HG03039 (cell line): Measurements from ENCODE around the gene CTAGE1.

Experiments
- ATAC-seq: cut with Tn5 transposase; IDR thresholded peaks from one replicate; pipeline ENCODE4 v1.9.1; 2021; ENCODE audit warnings: mild to moderate bottlenecking, moderate library complexity; ENCODE audit not compliant: unreplicated experiment

Gene CTAGE1

DNA sequence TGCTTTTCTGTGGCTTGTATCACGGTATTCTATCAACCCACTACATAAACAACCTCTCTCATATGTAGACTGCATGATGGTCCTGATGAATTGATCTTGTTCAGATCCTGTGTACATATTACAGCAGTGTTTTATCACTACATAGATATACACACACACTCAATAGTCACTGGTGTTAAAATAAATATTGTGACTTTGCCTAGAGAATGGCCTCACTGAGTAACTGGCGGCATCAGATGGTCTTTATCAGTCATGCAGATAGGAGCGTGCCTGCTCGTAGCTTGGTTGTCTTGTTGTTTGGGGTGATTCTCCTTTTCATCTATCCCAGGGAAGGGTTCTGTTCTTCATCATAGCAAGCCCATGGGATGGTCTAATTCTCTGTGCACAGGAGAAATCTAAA, 18.4 kb upstream of the CTAGE1 start:
- no peak for ATAC-seq

DNA sequence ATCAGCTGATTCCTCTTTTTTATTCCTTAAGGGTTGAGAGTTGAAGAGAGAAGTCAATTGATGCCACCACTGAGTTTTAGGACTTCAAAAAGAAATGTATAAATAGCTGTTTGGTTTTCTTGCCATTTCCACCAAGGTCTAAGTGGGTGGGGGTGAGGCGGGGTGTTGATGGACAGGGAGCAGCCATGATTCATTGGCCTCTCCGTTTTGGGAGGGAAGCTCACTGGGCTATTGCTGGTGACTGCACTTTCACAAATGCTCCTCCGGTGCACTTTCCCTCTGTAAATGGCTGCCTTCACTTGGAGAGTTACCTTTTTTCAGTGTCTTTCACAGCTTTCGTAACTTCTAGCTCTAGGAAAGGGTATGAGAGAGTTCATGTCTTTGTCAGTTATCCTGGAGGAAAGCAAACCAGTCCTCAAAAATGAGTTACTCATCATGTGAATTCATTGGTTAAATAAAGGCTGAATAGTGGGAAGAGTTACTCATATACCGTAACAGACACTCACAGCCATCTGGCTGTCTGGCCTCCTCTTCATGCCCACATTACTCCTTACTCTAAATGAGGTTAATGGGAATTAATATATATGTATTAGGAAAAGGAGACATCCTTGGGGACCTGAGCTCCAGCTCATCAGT, 17.4 kb upstream of the CTAGE1 start:
- ATAC-seq, result no peak

DNA sequence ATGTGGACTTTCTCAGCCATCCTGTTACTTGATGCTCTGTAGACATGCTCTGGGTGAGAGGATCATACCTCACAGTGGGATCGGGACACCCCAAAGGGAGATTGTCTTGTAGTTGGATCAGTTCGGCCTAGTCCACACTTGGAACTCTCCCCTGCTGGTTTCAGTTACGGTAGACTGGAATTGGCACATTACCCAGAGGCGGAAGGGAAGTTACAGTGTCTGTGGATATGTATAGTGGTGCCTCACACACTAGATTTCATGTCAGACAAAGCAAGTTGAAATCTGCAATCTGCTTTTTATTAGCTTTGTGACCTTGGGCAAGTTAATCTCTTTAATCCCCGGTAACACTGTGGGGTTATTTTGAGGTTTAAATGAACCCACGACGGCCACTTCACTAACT, 16.2 kb upstream of the CTAGE1 start:
- no peak for ATAC-seq

DNA sequence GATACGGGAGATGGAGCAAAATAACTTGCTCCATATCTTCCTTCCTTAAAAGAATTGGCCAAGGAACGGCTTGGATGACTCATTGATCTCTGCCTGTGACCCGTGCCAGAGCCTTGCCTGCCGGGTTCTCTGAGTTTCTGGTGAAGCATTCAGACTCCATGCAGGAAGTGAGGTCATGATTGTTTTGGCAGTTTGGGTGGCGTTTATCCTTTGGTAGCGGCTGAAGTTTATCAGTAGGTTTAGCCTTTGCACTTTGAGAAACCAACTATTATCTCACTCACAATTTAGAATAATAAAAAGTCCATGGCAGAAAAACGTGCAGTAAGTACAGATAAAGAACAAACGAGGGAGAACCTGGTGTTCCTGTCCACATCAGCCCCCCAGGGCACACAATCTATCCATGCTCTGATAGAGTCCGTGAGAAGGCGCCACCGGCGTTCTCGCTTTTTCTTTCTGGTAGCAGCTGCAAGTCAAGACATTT, 15.0 kb upstream of the CTAGE1 start:
- no peak for ATAC-seq

DNA sequence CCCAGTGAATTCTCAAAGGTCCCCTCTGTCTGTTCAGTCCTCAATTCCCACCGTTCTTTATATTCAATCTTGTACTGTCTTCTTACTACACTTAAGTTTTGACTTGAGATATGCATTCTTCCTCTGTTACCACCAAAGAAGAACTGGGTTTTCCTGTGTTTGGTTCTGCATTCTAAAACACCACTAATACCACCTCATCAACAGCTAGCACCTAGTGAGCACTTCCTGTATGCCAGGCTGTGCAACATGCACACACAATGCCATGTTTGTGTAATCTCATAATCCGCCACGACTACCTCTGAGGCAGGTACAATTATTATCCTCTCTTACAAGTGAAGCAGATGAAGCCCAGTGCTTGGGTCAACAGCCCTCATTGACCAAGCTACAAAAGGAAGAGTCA, 11.8 kb upstream of the CTAGE1 start:
- ATAC-seq, result no peak

DNA sequence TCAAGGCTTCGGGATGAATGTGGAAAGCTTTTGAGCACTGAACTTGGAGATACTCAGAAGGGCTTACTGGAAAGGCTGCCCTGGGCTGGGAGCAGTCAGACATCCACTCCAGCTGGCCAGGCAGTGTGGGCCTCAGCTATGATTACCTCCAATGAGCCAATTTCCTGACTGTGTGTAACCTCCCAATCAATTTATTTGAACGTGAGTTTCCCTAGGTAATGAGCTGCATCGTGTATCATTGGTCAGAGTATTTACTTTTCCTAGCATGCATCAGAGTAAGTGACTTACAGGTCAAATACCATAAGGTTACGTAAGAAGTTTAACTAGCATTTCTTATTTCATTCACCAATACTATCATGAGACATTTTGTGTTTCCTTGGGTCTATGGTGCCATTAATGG, 11.0 kb upstream of the CTAGE1 start:
- ATAC-seq, result no peak

DNA sequence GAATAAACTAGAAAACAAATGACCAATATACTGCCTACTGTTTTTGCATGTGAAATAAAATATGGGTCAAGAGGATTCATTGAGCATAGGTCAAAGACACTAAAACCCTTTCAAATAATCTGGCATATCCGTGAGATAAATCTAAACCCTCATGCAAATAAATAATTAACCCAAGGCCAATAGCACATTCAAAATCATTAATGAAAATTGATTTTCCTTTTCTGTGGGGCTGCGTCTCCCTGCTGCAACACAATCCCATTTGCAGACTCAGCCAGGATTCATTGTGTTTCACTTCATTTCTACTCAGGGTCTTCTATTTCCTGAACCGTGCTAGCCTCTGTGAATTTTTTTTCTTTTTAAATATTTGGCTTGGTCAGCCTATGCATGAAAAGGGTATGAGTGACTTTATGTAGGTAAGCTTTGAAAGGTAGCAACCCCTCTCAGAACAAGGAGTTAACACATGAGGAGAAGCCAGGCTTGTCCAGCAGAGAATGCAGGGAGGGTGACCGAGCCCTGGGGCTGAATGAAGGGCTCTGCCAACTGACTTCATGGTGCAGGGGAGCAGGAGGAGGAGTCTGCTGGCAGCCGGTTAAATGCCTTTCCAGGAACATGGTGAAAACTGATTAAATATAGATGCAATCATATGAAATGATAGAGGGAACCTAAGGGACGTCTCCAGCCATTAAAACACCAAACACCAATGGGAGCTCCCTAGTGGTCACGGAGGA, 10.3 kb upstream of the CTAGE1 start:
- no peak for ATAC-seq

DNA sequence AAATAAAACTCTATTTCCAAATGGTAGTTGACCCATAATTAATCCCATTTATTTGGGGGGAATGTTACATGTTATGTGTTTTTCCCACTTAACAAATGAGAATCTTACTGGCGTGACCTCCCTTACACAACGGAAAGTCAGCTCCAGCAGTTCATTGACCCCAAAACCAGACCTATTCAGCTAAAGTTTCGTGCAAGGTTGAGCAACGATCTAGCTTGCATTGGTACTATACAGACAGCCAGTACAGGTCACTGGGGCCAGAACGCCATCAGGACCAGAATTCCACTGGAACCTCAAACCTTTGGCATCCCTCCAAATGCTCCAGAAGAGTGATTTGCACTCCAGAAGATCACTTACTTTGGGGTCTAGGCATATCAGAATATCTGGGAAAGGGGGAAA, 6.8 kb upstream of the CTAGE1 start:
- no peak for ATAC-seq

DNA sequence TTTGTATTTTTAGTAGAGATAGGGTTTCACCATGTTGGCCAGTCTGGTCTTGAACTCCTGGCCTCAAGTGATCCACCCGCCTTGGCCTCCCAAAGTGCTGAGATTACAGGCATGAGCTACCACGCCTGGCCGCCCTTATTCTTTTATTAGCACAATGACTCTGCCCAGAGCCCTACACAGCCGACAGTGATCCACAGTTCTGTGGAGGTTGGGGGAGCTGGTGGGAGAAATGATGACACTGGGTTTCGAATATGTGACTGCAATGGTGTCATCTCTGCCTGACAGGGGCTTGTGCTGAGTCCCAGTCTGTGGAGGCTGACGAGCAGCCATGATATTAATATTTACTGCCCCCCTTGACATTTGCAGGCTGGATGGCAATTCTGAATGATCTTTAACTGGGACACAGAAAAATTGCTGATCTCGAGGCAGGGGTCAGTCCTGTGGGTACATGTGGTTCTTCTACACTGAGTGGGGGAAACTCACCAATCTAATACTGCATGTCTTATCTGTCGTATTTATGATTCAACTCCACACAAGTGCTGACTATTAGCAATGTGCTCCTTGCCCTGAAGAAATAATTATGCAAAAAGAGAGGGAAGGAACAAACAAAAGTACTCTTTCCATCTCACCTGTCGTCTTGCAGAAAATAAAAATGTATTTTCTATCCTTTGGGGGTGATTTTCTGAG, 6.3 kb upstream of the CTAGE1 start:
- no peak for ATAC-seq

DNA sequence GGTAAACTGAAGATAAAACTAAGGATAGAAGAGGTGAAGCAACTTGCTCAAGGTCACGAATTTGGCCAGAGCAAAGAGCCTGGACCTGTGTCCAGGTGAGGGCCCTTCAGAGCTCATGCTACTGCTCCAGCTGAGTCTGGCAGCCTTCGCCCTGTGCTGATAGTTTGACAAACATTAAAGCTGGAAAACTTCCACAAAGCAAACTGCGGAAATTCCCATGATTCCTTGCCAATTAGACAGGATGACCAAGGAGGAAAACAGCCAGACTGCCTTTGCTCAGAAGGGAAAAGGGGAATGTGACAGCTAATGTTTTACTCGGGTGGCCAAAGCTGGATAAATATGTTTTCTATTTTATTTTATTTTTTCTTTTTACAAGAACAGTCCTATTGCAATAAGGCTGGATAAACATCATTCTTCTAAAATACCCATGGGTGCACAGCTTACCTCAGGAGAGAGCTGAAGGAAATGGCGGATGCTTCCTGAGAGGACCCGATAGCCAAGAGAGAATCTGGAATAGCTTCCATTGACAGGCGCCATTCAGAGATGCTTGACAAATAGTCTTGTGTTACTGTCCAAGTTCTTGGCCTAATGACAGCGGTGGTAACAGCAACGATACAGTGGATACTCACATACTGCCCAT, 5.3 kb upstream of the CTAGE1 start:
- ATAC-seq, result no peak

DNA sequence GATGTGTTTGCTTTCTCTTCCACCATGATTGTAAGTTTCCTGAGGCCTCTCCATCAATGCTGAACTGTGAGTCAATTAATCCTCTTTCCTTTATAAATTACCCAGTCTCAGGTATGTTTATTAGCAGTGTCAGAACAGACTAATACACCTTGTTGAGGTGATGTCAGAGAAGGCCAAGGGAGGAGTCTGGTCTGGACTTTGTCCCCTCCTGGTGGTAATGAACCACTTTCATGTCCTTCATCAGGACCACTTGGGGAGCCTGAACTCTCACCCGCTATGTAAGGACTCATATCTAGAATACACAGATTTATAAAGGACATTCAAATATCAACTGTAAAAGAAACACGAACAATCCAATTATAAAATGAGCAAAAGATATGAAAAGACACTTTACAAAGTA, 2.9 kb upstream of the CTAGE1 start:
- ATAC-seq, result no peak

DNA sequence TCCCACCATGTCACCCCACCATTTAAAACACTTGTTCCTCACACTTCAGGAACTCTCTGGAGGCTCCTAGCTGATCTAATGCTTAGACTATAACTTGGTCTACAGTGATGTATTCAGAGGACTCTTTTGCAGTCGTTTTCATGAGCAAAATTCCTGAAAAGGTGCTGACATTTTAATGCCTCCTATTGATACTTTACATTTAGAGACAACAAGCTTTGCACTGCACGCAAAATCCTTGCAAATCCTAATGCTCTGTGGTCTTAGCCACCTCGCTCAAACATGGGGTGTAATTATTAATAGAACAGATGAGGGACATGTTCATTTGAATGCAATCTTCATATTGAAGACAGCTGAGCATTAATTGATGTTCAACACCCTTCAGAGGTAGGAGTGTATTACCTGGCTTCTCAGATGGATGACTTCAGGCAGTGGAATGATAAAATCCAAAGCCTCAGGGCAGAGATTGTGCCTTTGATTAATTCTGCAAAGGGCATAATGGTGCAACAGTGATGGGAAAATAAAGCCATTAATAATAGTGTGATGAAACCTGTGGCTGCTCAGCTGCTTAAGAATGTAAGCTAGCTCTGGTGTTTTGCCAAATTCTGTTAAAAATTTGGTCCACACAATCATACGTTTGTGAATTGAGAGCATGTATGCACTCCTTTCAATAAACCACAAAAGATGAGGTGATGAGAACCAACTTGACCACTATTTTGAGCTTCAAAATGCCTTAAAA, 5.4 kb downstream of the CTAGE1 start:
- ATAC-seq, result no peak

DNA sequence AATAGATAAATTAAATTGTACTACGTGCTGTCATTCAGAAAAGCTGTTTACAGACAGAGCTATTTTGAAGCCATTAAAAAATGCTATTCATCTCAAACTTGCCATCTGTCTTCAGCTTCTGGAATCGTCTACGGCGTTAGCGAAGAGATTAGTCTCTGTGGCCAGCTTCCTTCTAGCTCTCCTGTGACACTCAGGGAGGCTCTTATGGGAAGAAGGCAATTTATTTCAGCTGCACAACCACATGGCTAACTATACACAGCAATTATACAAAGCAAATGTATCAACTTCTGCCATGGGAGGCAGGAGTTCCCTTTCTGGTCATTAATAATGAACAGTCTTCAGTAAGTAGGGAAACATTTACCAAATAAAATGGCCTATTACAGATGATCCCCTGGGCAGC, 6.3 kb downstream of the CTAGE1 start:
- ATAC-seq, result no peak

DNA sequence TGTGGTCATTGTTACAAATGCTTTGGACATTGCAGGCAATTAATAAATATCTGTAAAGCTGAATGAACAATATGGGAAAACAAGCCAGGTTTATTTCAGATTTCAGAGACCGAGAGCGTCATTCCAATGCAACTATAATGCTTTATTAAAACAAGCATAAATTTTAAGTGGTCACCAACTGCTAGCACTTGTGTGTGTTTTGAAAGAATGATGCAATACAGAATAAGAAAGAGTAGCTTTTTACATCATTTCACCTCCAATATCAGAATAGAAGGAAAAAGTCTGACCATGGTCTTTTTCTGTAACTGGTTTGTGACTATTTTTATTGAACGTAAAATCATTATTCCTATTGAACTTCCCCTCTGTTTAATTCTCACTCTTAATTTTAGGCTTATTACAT, 7.6 kb downstream of the CTAGE1 start:
- no peak for ATAC-seq

DNA sequence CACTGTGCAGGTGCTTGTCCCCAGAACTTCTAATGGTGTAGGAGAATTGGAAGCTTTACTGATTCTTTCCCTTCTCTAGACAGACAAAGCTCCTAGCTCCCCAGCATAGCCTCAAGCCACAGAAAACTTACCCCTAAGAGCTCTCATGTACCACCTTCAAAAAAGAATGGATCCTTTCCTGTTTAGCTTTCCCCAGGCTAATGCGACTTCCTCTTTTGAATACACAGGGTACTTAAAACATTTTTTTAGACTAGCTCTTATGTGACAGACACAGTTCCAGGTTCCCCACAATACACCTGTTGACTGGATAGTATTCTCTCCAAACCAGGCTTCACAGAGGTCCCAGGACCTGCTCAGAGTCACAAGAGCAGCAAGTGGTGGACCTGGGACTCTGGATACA, 8.3 kb downstream of the CTAGE1 start:
- no peak for ATAC-seq

DNA sequence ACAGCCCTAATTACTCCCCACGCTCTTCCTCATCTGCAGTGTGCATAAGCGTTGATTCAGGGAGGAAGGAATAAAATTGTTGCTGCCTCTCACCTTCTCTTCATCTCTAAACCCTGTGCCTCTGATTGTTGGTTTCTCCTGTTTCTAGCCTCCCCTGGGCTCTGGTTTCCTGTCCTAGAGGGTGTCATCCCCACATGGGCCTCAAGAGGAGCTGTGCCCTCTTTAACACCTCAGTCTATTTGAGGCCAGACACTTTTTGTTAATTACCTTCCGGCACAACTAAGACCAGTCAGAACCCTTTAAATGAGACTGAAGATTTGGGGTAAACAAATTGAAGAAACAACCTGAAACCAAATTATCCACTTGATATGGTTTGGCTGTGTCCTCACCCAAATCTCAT, 9.7 kb downstream of the CTAGE1 start:
- ATAC-seq, result no peak

DNA sequence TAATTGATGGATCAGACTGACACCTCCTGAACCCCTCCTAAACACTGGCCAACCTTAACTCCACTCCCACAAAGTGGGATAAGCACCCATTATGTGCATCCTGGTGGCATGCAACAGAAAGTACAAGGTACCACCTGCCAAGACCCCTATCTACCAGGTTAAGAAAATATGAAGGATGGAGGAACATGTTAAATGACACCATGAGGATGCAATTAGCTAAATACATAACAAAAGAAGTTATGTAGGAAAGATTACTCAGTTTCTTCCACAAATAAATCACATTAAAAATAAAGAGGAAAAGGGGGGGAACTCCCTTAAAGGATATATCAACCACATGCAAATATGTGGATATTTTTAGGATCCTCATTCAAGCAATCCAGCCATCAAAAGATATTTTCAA, 12.6 kb downstream of the CTAGE1 start:
- ATAC-seq, result no peak

DNA sequence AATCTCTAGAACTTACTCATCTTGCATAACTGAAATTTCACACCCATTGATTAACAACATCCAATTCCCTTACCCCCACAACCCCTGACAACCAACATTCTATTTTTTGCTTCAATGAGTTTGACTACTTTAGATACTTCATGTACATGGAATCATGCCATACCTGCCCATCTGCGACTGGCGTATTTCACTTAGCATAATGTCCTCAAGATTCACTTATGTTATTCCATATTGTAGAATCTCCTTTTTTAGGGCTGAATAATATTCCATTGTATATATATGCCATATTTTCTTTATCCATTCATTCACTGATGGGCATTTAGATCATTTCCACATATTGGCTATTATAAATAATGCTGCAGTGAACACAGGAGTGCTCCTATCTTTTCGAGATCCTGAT, 13.8 kb downstream of the CTAGE1 start:
- ATAC-seq, result no peak

DNA sequence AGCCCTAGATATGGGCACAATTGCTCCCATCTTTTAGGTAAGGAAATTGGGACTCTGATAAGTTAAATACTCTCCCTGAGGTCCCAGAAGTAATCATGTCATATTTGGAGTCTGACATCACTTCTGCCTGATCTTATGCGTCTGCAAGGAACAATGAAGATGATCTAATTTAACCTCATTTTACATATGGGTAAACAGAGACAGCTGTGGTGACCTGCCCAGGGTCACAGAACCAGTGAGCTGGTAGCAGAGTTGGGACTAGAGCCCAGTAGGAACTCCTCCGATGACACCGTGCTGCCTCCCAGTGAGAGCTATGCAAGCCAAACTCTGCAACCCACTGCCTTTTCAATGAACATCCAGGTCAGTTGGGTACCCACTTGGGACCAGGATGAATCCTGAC, 17.8 kb downstream of the CTAGE1 start:
- ATAC-seq, result no peak

DNA sequence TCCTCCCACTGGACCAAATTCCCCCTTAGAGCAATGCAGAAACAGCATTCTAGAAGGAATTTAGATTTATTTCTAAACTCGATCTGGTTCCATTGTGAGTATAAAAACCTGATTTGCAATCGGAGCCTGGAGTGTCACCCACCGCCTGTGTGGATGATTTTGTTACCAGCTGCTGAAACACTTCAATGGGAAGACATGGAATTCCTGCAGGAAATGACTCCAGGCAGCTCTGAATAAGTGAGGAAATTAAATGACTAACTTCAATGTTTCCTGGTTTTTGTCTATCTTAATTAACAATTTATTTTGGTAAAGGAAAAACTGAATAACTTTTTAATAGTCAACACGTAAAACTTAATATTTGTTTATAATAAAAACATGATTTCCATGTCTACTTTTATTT, 19.3 kb downstream of the CTAGE1 start:
- no peak for ATAC-seq

DNA sequence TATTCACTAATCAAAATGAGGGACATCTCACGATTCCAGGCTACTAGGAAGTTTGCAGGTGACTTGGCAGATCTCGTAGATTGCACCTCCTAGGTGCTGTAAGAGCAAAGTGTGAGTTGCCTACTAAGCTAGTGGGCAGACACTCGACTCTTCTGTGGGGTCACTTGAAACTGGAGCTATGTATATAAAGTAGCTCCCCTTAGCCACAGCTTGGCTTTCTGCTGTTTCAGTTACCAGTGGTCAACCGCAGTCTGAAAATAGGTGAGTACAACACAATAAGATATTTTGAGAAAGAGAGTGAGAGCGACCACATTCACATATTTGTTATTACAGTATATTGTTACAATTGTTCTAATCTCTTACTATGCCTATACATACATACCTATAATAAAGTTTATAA, 23.3 kb downstream of the CTAGE1 start:
- no peak for ATAC-seq
